Neural cell (in vitro differentiated cells): ENCODE measurements around the gene RUBCNL. TPM values are rescaled to one million over a fixed set of nuclear protein-coding genes. Genes with fewer than 3 reads are reported as not detected.

Experiments
- H2AFZ ChIP-seq: fragments of 200-600, 300-800 bp; sonication (generic), shearing (Covaris generic); 2 replicates; pipeline ENCODE4 v1.6.0; 2014; ENCODE audit warnings: low read depth, mild to moderate bottlenecking, antibody characterized with exemption, low read length, moderate library complexity
- H3F3A ChIP-seq: fragments of 200-600 bp; shearing (Covaris generic); 2 replicates; pipeline ENCODE4 v1.6.1; 2016; ENCODE audit warnings: mild to moderate bottlenecking, moderate library complexity, mixed read lengths, antibody characterized with exemption, low read length; ENCODE audit not compliant: insufficient read depth, poor library complexity, severe bottlenecking
- H3K27ac ChIP-seq: fragments of 200-600, 300-800 bp; sonication (generic), shearing (Covaris generic); 2 replicates; pipeline ENCODE4 v1.5.1; 2014; ENCODE audit warnings: mild to moderate bottlenecking, low read length, moderate library complexity
- H3K27me3 ChIP-seq: fragments of 300-800, 200-600 bp; sonication (generic), shearing (Covaris generic); 2 replicates; pipeline ENCODE4 v1.6.0; 2014; ENCODE audit warnings: mild to moderate bottlenecking, low read depth, low read length, moderate library complexity; ENCODE audit not compliant: insufficient read depth
- H3K36me3 ChIP-seq: fragments of 300-800, 200-600 bp; sonication (generic), shearing (Covaris generic); 2 replicates; pipeline ENCODE4 v1.5.1; 2014; ENCODE audit warnings: mild to moderate bottlenecking, antibody characterized with exemption, low read length, moderate library complexity; ENCODE audit not compliant: insufficient read depth
- H3K4me2 ChIP-seq: fragments of 300-800, 200-600 bp; sonication (generic), shearing (Covaris generic); 2 replicates; pipeline ENCODE4 v1.6.0; 2014; ENCODE audit warnings: mild to moderate bottlenecking, low read length
- H3K4me3 ChIP-seq: fragments of 300-800, 200-600 bp; sonication (generic), shearing (Covaris generic); 2 replicates; pipeline ENCODE4 v1.5.1; 2014; ENCODE audit warnings: mild to moderate bottlenecking, low read length, moderate library complexity
- H3K79me2 ChIP-seq: fragments of 200-600 bp; shearing (Covaris generic); replicated peaks from 2 replicates; pipeline ENCODE4 v1.6.0; 2014; ENCODE audit warnings: mild to moderate bottlenecking, low read length, moderate library complexity; ENCODE audit not compliant: insufficient read depth
- H3K9ac ChIP-seq: fragments of 300-800, 200-600 bp; sonication (generic), shearing (Covaris generic); 2 replicates; pipeline ENCODE4 v1.6.1; 2016; ENCODE audit warnings: mild to moderate bottlenecking, low read length, mixed read lengths
- H3K9me2 ChIP-seq: fragments of 200-600 bp; shearing (Covaris generic); 2 replicates; pipeline ENCODE4 v1.6.1; 2016; ENCODE audit warnings: mild to moderate bottlenecking, low read length, mixed read lengths; ENCODE audit not compliant: insufficient read depth
- H3K9me3 ChIP-seq: fragments of 200-600, 300-800 bp; sonication (generic), shearing (Covaris generic); 2 replicates; pipeline ENCODE4 v1.6.1; 2016; ENCODE audit warnings: mild to moderate bottlenecking, mixed run types, low read length, moderate library complexity, mixed read lengths
- H4K20me1 ChIP-seq: fragments of 200-600 bp; shearing (Covaris generic); 2 replicates; pipeline ENCODE4 v1.6.1; 2016; ENCODE audit warnings: mild to moderate bottlenecking, mixed run types; ENCODE audit not compliant: insufficient read depth
- EP300 ChIP-seq: fragments of 450-650 bp; conservative IDR thresholded peaks from 2 replicates; pipeline ENCODE4 v1.6.1; 2014; ENCODE audit warnings: antibody characterized with exemption, mild to moderate bottlenecking, moderate library complexity; ENCODE audit not compliant: poor library complexity, severe bottlenecking
- EZH2 ChIP-seq: fragments of 200-600, 300-800 bp; shearing (Covaris generic), sonication (generic); IDR thresholded peaks from 2 replicates; pipeline ENCODE4 v1.6.1; 2014; ENCODE audit warnings: antibody characterized with exemption, low read length, borderline replicate concordance, mild to moderate bottlenecking; ENCODE audit not compliant: insufficient read depth, poor library complexity, severe bottlenecking
- MXI1 ChIP-seq: fragments of 450-650 bp; conservative IDR thresholded peaks from 2 replicates; pipeline ENCODE4 v1.6.1; 2014; ENCODE audit warnings: antibody characterized with exemption, mild to moderate bottlenecking; ENCODE audit not compliant: poor library complexity, severe bottlenecking
- POLR2AphosphoS5 ChIP-seq: IDR thresholded peaks from 2 replicates; pipeline ENCODE4 v1.6.1; 2012
- RAD21 ChIP-seq: fragments of 450-650 bp; conservative IDR thresholded peaks from 2 replicates; pipeline ENCODE4 v1.6.1; 2014; ENCODE audit warnings: antibody characterized with exemption, mild to moderate bottlenecking, moderate library complexity
- SMC3 ChIP-seq: fragments of 450-650 bp; conservative IDR thresholded peaks from 2 replicates; pipeline ENCODE4 v1.6.1; 2014; ENCODE audit warnings: antibody characterized with exemption, mild to moderate bottlenecking, moderate library complexity; ENCODE audit not compliant: poor library complexity
- TAF1 ChIP-seq: IDR thresholded peaks from 2 replicates; pipeline ENCODE4 v1.6.1; 2012; ENCODE audit warnings: low read depth
- polyA plus RNA-seq: library from polyadenylated mRNA; depleted of rRNA; stranded (reverse); fragments of >200 nt; gene quantifications from 2 replicates; pipeline ENCODE4 v1.2.3, GENCODE V29; 2014
- TF ChIP-seq, protein P1 (sequence below): fragments of 450-650 bp; IDR thresholded peaks from 2 replicates; pipeline ENCODE4 v1.5.1; 2014; ENCODE audit warnings: antibody characterized with exemption, mild to moderate bottlenecking, moderate library complexity; ENCODE audit not compliant: poor library complexity, severe bottlenecking
- TF ChIP-seq, protein P2 (sequence below): IDR thresholded peaks from 2 replicates; pipeline ENCODE4 v1.6.1; 2012; ENCODE audit warnings: borderline replicate concordance

Gene RUBCNL
- polyA plus RNA-seq, 1 donor from 2014 or later, result not detected

DNA sequence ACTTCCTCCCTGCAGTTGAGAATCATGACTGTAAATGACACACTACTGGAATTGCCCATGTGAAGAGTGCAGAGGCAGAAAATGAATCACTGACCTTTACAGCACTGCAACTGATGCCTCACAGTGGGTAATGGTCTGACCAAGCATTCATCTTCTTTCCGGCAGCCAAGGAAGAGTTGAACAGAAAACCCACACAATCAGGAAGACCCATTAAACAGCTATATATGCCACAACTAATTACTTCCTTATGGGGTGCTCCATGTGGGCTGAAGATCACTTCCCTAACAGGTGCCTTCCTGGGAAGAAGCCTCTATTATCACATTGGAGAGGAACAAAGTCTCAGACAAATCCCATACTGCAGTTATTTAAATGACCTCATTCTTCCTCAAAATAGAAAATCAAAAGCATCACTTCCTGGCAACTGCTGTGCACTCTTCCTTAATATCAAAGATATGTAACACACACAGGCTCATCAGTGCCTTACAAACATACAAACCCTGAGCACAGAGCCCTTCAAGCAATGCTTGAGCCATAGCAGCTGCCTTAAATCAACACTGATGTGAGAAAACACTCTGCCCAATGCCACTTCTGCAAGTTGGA lies 45.8 kb downstream of the RUBCNL start:
- Histone ChIP-seq H3K9me3 (no peaks in the 10 kb centered on the region), H3K4me2 (no peak overlapping the region), H4K20me1 (no peaks in the 10 kb centered on the region), H3K9me2 (no peaks in the 10 kb centered on the region), H3K79me2 (no peaks in the 10 kb centered on the region), H3F3A (no peaks in the 10 kb centered on the region), H3K9ac (no peak overlapping the region), H3K36me3 (no peaks in the 10 kb centered on the region), H3K27ac (no peak overlapping the region), H3K4me3 (no peak overlapping the region), H3K27me3 (no peaks in the 10 kb centered on the region), H2AFZ (no peak overlapping the region)
- TF ChIP-seq SMC3 (no peak), EZH2 (no peak), MXI1 (no peak), POLR2AphosphoS5 (no peak), RAD21 (no peak), EP300 (no peak), TAF1 (no peak)
- TF ChIP-seq, protein P1, sequence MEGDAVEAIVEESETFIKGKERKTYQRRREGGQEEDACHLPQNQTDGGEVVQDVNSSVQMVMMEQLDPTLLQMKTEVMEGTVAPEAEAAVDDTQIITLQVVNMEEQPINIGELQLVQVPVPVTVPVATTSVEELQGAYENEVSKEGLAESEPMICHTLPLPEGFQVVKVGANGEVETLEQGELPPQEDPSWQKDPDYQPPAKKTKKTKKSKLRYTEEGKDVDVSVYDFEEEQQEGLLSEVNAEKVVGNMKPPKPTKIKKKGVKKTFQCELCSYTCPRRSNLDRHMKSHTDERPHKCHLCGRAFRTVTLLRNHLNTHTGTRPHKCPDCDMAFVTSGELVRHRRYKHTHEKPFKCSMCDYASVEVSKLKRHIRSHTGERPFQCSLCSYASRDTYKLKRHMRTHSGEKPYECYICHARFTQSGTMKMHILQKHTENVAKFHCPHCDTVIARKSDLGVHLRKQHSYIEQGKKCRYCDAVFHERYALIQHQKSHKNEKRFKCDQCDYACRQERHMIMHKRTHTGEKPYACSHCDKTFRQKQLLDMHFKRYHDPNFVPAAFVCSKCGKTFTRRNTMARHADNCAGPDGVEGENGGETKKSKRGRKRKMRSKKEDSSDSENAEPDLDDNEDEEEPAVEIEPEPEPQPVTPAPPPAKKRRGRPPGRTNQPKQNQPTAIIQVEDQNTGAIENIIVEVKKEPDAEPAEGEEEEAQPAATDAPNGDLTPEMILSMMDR, result no peak
- TF ChIP-seq, protein P2, sequence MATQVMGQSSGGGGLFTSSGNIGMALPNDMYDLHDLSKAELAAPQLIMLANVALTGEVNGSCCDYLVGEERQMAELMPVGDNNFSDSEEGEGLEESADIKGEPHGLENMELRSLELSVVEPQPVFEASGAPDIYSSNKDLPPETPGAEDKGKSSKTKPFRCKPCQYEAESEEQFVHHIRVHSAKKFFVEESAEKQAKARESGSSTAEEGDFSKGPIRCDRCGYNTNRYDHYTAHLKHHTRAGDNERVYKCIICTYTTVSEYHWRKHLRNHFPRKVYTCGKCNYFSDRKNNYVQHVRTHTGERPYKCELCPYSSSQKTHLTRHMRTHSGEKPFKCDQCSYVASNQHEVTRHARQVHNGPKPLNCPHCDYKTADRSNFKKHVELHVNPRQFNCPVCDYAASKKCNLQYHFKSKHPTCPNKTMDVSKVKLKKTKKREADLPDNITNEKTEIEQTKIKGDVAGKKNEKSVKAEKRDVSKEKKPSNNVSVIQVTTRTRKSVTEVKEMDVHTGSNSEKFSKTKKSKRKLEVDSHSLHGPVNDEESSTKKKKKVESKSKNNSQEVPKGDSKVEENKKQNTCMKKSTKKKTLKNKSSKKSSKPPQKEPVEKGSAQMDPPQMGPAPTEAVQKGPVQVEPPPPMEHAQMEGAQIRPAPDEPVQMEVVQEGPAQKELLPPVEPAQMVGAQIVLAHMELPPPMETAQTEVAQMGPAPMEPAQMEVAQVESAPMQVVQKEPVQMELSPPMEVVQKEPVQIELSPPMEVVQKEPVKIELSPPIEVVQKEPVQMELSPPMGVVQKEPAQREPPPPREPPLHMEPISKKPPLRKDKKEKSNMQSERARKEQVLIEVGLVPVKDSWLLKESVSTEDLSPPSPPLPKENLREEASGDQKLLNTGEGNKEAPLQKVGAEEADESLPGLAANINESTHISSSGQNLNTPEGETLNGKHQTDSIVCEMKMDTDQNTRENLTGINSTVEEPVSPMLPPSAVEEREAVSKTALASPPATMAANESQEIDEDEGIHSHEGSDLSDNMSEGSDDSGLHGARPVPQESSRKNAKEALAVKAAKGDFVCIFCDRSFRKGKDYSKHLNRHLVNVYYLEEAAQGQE, result no peak

DNA sequence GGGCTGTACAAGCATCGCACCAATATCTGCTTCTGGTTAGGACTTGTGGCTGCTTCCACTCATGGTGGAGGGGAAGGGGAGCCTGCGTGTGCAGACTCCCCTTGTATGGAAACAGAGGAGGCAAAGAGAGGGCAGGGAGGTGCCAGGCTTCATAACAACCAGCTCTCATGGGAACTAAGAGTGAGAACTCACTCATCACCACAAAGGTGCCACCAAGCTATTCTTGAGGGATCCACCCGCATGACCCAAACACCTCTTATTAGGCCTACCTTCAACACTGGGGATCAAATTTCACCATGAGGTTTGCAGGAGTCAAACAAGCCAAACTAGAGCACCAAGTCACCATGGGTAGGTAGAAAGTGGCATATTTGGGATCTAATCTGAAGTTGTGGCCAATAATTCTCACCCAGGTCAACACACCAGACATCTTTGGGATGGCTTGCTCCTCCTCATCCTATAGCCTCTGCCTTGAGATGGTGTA lies 46.4 kb downstream of the RUBCNL start:
- Histone ChIP-seq H3K27me3 (no peaks in the 10 kb centered on the region), H3F3A (no peaks in the 10 kb centered on the region), H2AFZ (no peak overlapping the region), H3K9me2 (no peaks in the 10 kb centered on the region), H3K79me2 (no peaks in the 10 kb centered on the region), H3K9me3 (no peaks in the 10 kb centered on the region), H3K4me3 (no peak overlapping the region), H3K27ac (no peak overlapping the region), H4K20me1 (no peaks in the 10 kb centered on the region), H3K9ac (no peak overlapping the region), H3K4me2 (no peak overlapping the region), H3K36me3 (no peaks in the 10 kb centered on the region)
- TF ChIP-seq, protein P2, result no peak
- no peak for TF ChIP-seq EZH2
- no peak for TF ChIP-seq MXI1
- no peak for TF ChIP-seq RAD21
- TF ChIP-seq, protein P1, result no peak
- no peak for TF ChIP-seq POLR2AphosphoS5
- TF ChIP-seq EP300, result no peak
- TF ChIP-seq TAF1, result no peak
- TF ChIP-seq SMC3, result no peak
